Measurements from ENCODE around the gene FBXO21.

The FBXO21 gene

DNA sequence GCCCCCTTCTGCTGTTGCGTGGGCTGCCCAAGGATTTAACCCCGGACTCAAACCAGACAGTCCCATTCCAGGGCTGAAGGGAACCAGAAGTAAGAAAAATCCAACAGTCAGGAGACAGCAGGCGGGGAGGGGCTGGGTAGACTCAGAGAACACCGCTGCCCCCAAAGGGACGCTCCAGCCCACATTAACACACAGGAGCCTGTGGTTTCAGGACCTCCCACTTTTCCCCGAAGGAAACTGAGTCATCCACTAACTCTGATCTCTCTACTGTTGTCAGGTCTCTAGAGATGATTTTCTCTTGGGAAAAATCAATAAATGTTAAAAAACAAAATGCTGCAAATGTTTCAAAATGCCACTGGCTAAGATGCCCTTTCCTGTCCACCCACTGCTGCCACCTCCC, 41.6 kb downstream of the FBXO21 start:
- peak in 1 of 2 donors; percentile 35 for DNase-seq (ENCODE audit: low read depth in 2 of 2)
- TF ChIP-seq, protein P1, sequence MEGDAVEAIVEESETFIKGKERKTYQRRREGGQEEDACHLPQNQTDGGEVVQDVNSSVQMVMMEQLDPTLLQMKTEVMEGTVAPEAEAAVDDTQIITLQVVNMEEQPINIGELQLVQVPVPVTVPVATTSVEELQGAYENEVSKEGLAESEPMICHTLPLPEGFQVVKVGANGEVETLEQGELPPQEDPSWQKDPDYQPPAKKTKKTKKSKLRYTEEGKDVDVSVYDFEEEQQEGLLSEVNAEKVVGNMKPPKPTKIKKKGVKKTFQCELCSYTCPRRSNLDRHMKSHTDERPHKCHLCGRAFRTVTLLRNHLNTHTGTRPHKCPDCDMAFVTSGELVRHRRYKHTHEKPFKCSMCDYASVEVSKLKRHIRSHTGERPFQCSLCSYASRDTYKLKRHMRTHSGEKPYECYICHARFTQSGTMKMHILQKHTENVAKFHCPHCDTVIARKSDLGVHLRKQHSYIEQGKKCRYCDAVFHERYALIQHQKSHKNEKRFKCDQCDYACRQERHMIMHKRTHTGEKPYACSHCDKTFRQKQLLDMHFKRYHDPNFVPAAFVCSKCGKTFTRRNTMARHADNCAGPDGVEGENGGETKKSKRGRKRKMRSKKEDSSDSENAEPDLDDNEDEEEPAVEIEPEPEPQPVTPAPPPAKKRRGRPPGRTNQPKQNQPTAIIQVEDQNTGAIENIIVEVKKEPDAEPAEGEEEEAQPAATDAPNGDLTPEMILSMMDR (IDR thresholded peaks at IDR 0.05; ENCODE audit: low read depth, low read length): no peak
- no peak overlapping the region for H3K4me3 ChIP-seq (replicated peaks in 1 of 2; ENCODE audit: low read depth in 2 of 2, low read length in 2 of 2)

DNA sequence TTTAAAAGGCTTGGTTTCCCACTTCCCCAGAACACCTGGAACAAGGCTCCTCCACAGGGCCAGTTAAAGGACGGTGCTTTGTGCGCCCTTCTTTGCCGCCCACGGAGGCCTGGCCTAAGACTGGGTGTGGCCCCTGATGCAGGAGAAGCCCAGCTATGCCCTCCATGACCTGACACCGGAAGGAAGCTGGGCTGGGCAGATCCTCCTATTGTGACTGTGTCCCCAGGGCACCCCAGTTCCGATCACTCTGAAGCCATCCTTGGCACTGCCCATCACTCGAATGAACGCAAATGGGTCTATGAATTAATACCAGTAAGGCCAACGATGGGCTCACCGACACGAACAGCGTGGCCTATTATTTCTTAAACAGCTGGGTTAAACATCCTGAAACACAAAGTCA, 42.6 kb downstream of the FBXO21 start:
- DNase-seq (ENCODE audit: low read depth in 2 of 2): no peak
- H3K4me3 ChIP-seq (replicated peaks in 1 of 2; ENCODE audit: low read depth in 2 of 2, low read length in 2 of 2): no peak overlapping the region
- TF ChIP-seq, protein P1 (IDR thresholded peaks at IDR 0.05; ENCODE audit: low read depth, low read length): no peak

DNA sequence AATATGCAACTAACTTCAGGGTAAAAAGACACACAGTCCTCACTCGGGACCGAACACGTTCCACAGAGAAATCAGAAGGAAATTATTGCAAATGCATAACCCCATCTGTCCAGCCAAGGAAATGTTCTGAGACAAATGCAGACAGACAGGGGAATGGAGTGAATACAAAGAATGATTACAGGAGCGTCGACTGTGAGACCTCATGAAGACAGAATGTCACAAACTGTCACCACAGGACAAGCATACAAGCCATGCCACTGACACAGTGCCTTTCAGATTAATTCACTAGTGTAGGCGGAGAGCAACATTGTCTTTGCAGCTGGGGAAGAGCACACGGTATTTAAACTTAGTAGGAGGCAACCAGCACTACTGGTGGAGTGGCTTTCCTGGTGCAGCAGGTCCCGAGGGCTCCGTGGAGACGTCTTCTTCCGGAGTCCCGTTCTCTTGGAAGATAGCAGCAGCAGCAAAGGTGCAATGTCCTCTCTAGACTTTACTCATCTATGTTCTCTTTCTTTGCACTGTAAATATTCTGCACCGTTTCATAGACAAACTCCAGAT, 44.6 kb downstream of the FBXO21 start:
- TF ChIP-seq, protein P1 (IDR thresholded peaks at IDR 0.05; ENCODE audit: low read depth, low read length): no peak

DNA sequence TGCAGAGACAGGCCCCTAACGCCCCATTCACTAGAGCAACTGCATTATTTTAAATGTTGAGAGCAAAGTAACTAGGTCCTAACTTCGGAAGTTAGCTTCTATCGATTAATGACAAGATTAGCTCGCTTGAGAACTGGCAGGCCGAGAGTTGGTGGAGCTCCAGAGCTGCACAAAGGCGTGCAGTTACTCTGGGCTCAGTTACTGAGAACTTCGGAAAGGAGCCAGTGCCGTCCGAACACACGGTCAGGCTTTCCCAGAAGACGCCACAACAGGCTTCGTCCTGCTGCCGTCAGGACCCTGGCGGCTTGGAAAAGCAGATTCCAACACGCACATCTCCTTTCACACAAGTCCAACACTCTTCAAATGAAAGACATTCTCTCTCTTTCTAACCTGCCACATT, 45.7 kb downstream of the FBXO21 start:
- H3K4me3 ChIP-seq (replicated peaks in 1 of 2; ENCODE audit: low read depth in 2 of 2, low read length in 2 of 2): no peak overlapping the region
- no peak for DNase-seq (ENCODE audit: low read depth in 2 of 2)
- TF ChIP-seq, protein P1 (IDR thresholded peaks at IDR 0.05; ENCODE audit: low read depth, low read length): no peak

More for the DNA sequence above, 44.6 kb downstream of the FBXO21 start:
- no peak overlapping the region for H3K4me3 ChIP-seq (replicated peaks in 1 of 2; ENCODE audit: low read depth in 2 of 2, low read length in 2 of 2)
- no peak for DNase-seq (ENCODE audit: low read depth in 2 of 2)

DNA sequence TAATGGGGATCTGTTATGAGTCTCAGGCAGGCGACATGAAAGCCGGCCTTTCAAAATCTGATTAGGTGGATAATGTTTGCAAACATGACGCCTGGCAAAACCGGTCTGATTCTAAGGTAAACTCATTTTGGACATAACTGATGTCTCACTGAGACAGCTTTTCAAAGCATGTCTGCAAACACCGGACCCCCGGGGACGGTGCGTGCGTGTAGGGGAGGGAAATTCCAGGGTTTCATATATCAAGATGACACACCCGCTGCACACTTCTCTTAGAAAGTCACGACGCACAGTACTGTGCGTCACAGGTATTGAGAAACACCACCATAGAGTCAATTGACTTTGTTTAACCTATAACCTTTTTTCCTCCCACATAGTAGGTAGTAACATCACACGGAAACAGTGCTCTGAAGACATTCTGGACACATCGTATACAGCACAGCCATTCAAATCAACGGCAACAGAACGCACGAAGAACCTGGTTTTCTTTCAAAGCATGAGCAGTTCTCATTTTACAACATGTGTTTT, 47.2 kb downstream of the FBXO21 start:
- TF ChIP-seq, protein P1 (IDR thresholded peaks at IDR 0.05; ENCODE audit: low read depth, low read length): no peak
- DNase-seq (ENCODE audit: low read depth in 2 of 2): no peak
- no peak overlapping the region for H3K4me3 ChIP-seq (replicated peaks in 1 of 2; ENCODE audit: low read depth in 2 of 2, low read length in 2 of 2)

DNA sequence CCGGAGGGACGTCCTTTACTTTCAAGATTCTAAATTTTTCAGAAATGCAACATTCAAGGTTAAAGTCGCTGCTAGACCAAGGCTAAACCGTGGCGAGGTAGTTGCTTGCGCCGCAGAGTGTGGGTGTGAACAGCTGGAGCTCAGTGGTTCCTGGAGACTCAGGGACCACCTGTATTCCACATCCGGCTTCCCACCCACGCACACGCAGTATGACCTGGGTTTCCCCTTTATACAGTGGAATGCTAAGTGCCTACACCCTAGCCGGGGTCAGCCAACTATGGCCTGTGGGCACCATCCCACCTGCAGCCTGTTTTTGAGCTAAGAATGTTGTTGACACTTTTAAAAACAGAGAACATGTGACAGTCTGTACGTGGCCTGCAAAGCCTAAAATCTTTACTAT, 48.2 kb downstream of the FBXO21 start:
- no peak for DNase-seq (ENCODE audit: low read depth in 2 of 2)
- TF ChIP-seq, protein P1 (IDR thresholded peaks at IDR 0.05; ENCODE audit: low read depth, low read length): no peak
- no peak overlapping the region for H3K4me3 ChIP-seq (replicated peaks in 1 of 2; ENCODE audit: low read depth in 2 of 2, low read length in 2 of 2)

Data from cardiac fibroblast (primary cell).